ENCODE data around the gene UVSSA.
A peak's percentile ranks its signal among the peaks of the same experiment; 100 is the strongest.

The UVSSA gene

GRCh38 chr4:1409079-1409478, 62.1 kb downstream of the UVSSA start:
- DNase-seq (ENCODE audit: low spot score) = no peak

GRCh38 chr4:1409491-1410425, 62.8 kb downstream of the UVSSA start:
- DNase-seq (ENCODE audit: low spot score) = peak; percentile 3

- peak; percentile 98 for DNase-seq (ENCODE audit: low spot score)
Measured at GRCh38 chr4:1410491-1411325, 63.7 kb downstream of the UVSSA start.

GRCh38 chr4:1411436-1412375, 64.7 kb downstream of the UVSSA start:
- DNase-seq (ENCODE audit: low spot score) = peak; percentile 42

GRCh38 chr4:1412376-1413203, 65.6 kb downstream of the UVSSA start:
- peak; percentile 9 for DNase-seq (ENCODE audit: low spot score)

- peak; percentile 4 for DNase-seq (ENCODE audit: low spot score)
Measured at GRCh38 chr4:1413204-1413663, 66.2 kb downstream of the UVSSA start.

GRCh38 chr4:1413687-1414479, 66.9 kb downstream of the UVSSA start:
- peak; percentile 11 for DNase-seq (ENCODE audit: low spot score)

GRCh38 chr4:1414831-1415680, 68.0 kb downstream of the UVSSA start:
- DNase-seq (ENCODE audit: low spot score) = peak; percentile 62

GRCh38 chr4:1415681-1415981, 68.6 kb downstream of the UVSSA start:
- no peak for DNase-seq (ENCODE audit: low spot score)

- DNase-seq (ENCODE audit: low spot score) = peak; percentile 5
Measured at GRCh38 chr4:1416051-1416947, 69.3 kb downstream of the UVSSA start.

- DNase-seq (ENCODE audit: low spot score) = peak; percentile 2
Measured at GRCh38 chr4:1416948-1417260, 69.9 kb downstream of the UVSSA start.

- peak; percentile 20 for DNase-seq (ENCODE audit: low spot score)
Measured at GRCh38 chr4:1417522-1418390, 70.7 kb downstream of the UVSSA start.

- DNase-seq (ENCODE audit: low spot score) = peak; percentile 1
Measured at GRCh38 chr4:1418494-1419285, 71.7 kb downstream of the UVSSA start.

- peak; percentile 2 for DNase-seq (ENCODE audit: low spot score)
Measured at GRCh38 chr4:1419708-1420107, 72.7 kb downstream of the UVSSA start.

GRCh38 chr4:1421657-1422056, 74.6 kb downstream of the UVSSA start:
- DNase-seq (ENCODE audit: low spot score) = peak; percentile 6

GRCh38 chr4:1427010-1427409, 80.0 kb downstream of the UVSSA start:
- DNase-seq (ENCODE audit: low spot score) = no peak

Measured in iPS-NIHi11 (cell line).